ENCODE results near the gene SLC19A1. TPM values are rescaled to one million over a fixed set of nuclear protein-coding genes. Genes with fewer than 3 reads are reported as not detected.

SLC19A1 gene
- total and polyA plus RNA-seq, 4 donors: 8.4 to 28.0 (median 13.0) TPM

- DNase-seq (ENCODE audit: low spot score): no peak
- Histone ChIP-seq H3K9ac (ENCODE audit: low read depth in 1 of 2, low read length in 2 of 2) (no peak overlapping the region), H3K9me3 (ENCODE audit: control insufficient read depth in 4 of 4, low read length in 3 of 4) (no peaks in the 10 kb centered on the region), H3K4me3 (ENCODE audit: low read depth in 1 of 3, low read length in 3 of 3) (no peak overlapping the region), H3K27ac (ENCODE audit: low read depth in 1 of 2, low read length in 2 of 2) (no peak overlapping the region), H3K4me1 (ENCODE audit: control insufficient read depth in 4 of 4, insufficient read depth in 4 of 4, low read length in 3 of 4) (no peaks in the 10 kb centered on the region), H3K27me3 (ENCODE audit: control insufficient read depth in 4 of 4, insufficient read depth in 4 of 4, low read length in 3 of 4) (no peaks in the 10 kb centered on the region), H3K36me3 (ENCODE audit: control insufficient read depth in 4 of 4, insufficient read depth in 3 of 4, low read depth in 1 of 4, low read length in 3 of 4) (peaks cover 23 to 72% (median 35%) of the 10 kb centered on the region in 4 donors)
- 92% methylated on average over 18 of the region's 18 CpGs for WGBS
- no peak for TF ChIP-seq HNF4A (conservative IDR thresholded peaks at IDR 0.05)
- TF ChIP-seq MAX (IDR thresholded peaks at IDR 0.05): no peak
- no peak for TF ChIP-seq GABPA (IDR thresholded peaks at IDR 0.05 in 1 of 2, conservative IDR thresholded peaks at IDR 0.05 in 1 of 2)
- no peak for TF ChIP-seq SP1 (IDR thresholded peaks at IDR 0.05)
- no peak for TF ChIP-seq REST (IDR thresholded peaks at IDR 0.05)
- no peak for TF ChIP-seq RXRA (IDR thresholded peaks at IDR 0.05)
- no peak for TF ChIP-seq NR2F2 (IDR thresholded peaks at IDR 0.05)
- TF ChIP-seq TAF1 (conservative IDR thresholded peaks at IDR 0.05): no peak
- TF ChIP-seq YY1 (IDR thresholded peaks at IDR 0.05): no peak
Observed at GRCh38 chr21:45496151-45496967, 45.9 kb downstream of the SLC19A1 start.

- Histone ChIP-seq H3K9ac (ENCODE audit: low read depth in 1 of 2, low read length in 2 of 2) (no peak overlapping the region), H3K9me3 (ENCODE audit: control insufficient read depth in 4 of 4, low read length in 3 of 4) (no peaks in the 10 kb centered on the region), H3K27ac (ENCODE audit: low read depth in 1 of 2, low read length in 2 of 2) (no peak overlapping the region), H3K27me3 (ENCODE audit: control insufficient read depth in 4 of 4, insufficient read depth in 4 of 4, low read length in 3 of 4) (no peaks in the 10 kb centered on the region), H3K36me3 (ENCODE audit: control insufficient read depth in 4 of 4, insufficient read depth in 3 of 4, low read depth in 1 of 4, low read length in 3 of 4) (peaks cover 23 to 77% (median 36%) of the 10 kb centered on the region in 4 donors), H3K4me3 (ENCODE audit: low read depth in 1 of 3, low read length in 3 of 3) (no peak overlapping the region), H3K4me1 (ENCODE audit: control insufficient read depth in 4 of 4, insufficient read depth in 4 of 4, low read length in 3 of 4) (no peaks in the 10 kb centered on the region)
- 87% methylated on average over 30 of the region's 30 CpGs for WGBS
- DNase-seq (ENCODE audit: low spot score): no peak
- no peak for TF ChIP-seq YY1 (IDR thresholded peaks at IDR 0.05)
- TF ChIP-seq FOXA2 (IDR thresholded peaks at IDR 0.05): no peak
- TF ChIP-seq REST (IDR thresholded peaks at IDR 0.05): no peak
- no peak for TF ChIP-seq FOXA1 (IDR thresholded peaks at IDR 0.05)
- TF ChIP-seq RXRA (IDR thresholded peaks at IDR 0.05): no peak
- TF ChIP-seq ATF3 (IDR thresholded peaks at IDR 0.05): no peak
- no peak for TF ChIP-seq NR2F2 (IDR thresholded peaks at IDR 0.05)
- no peak for TF ChIP-seq RAD21 (IDR thresholded peaks at IDR 0.05)
- no peak for TF ChIP-seq SP1 (IDR thresholded peaks at IDR 0.05)
- no peak for TF ChIP-seq EGR1 (IDR thresholded peaks at IDR 0.05; ENCODE audit: low read depth in 2 of 2)
- TF ChIP-seq ZBTB33 (IDR thresholded peaks at IDR 0.05): no peak
- no peak for TF ChIP-seq CTCF (IDR thresholded peaks at IDR 0.05; ENCODE audit: low read depth, low read length, missing input control)
Observed at GRCh38 chr21:45494851-45495680, 47.2 kb downstream of the SLC19A1 start.
